Small intestine (tissue), 7 donors: ENCODE results near the gene CDCP2. TPM values are rescaled to one million over a fixed set of nuclear protein-coding genes. Genes with fewer than 3 reads are reported as not detected.

Source experiments
- DNase-seq, 2 donors: peaks; one replicate each; pipeline versions ENCODE4 v3.0.0 to v3.0.0-alpha.2; 2013
- FAIRE-seq: peaks from 2 replicates; lab custom pipeline; 2012; peaks lifted over from hg19 to GRCh38; lab: Jason Lieb, UNC
- H3K27ac ChIP-seq, 3 donors: one replicate each; pipeline ENCODE4 v1.5.1; 2013; ENCODE audit warnings: low read length in 2 of 3, mild to moderate bottlenecking in 2 of 3, control low read depth in 1 of 3, inconsistent platforms in 1 of 3, low read depth in 1 of 3, moderate library complexity in 1 of 3
- H3K27me3 ChIP-seq, 3 donors: one replicate each; pipeline ENCODE4 v1.6.1; 2013; ENCODE audit warnings: low read length in 3 of 3, inconsistent platforms in 1 of 3; ENCODE audit not compliant: control insufficient read depth in 3 of 3, insufficient read depth in 3 of 3
- H3K36me3 ChIP-seq, 3 donors: one replicate each; pipeline ENCODE4 v1.6.1; 2013; ENCODE audit warnings: low read length in 3 of 3, inconsistent platforms in 1 of 3, low read depth in 1 of 3, mild to moderate bottlenecking in 1 of 3, moderate library complexity in 1 of 3; ENCODE audit not compliant: control insufficient read depth in 3 of 3, insufficient read depth in 2 of 3
- H3K4me1 ChIP-seq, 3 donors: one replicate each; pipeline ENCODE4 v1.6.1; 2013; ENCODE audit warnings: low read length in 2 of 3, inconsistent platforms in 1 of 3, low read depth in 1 of 3, mild to moderate bottlenecking in 1 of 3, moderate library complexity in 1 of 3; ENCODE audit not compliant: control insufficient read depth in 3 of 3, insufficient read depth in 2 of 3
- H3K4me3 ChIP-seq, 3 donors: one replicate each; pipeline ENCODE4 v1.5.1; 2013; ENCODE audit warnings: low read length in 3 of 3, control low read depth in 1 of 3, inconsistent platforms in 1 of 3, low read depth in 1 of 3, mild to moderate bottlenecking in 1 of 3, moderate library complexity in 1 of 3
- H3K9me3 ChIP-seq, 2 donors: one replicate each; pipeline ENCODE4 v1.6.1; 2013; ENCODE audit warnings: low read depth in 1 of 2, low read length in 1 of 2; ENCODE audit not compliant: control insufficient read depth in 2 of 2, insufficient read depth in 1 of 2
- WGBS, 3 donors: extraction: QIAGEN DNeasy Blood & Tissue Kit; methylation state at CpG; one replicate each; pipeline ENCODE4 v1.1.7; 2013; 5-methylcytosine and 5-hydroxymethylcytosine counted together
- polyA plus RNA-seq, 4 donors: library from polyadenylated mRNA; stranded (reverse) in 3 of 4; unstranded in 1 of 4; fragments of 200-250 nt in 3 of 4; fragments of 120-200 nt in 1 of 4; gene quantifications; one replicate each; pipeline versions ENCODE4 v1.2.1 to v1.2.3, GENCODE V29; 2013
- donor health status: healthy with polysubstance abuse.
- donor health status: control.
- donor health status: control.
- donor health status: Bipolar disorder and iron deficiency.
- donor health status: healthy.

The CDCP2 gene
- polyA plus RNA-seq, 4 donors = 0.07 TPM; not detected in 3

DNA sequence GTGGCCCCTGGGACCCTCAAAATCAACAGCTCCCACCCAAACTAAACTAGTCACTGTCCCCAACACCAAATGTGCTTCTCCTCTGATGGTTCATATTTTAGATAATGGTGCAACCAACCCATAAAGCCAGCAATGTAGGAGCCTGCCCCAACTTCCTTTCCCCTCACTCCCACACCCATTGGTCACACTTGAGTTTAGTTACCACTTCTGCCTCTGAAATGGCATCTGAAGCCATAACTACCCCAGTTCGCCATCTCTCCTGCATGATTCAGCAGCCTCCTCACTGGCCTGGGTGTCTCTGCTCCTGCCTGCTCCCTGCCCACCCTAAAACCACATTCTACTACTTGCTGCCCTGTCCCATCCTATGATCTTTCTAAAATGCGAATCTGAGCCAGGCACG is 3.4 kb upstream of the CDCP2 start:
- Histone ChIP-seq H3K4me1 (peaks cover 0 to 7% (median 0%) of the 10 kb centered on the region in 3 donors), H3K27ac (no peak overlapping the region), H3K9me3 (no peaks in the 10 kb centered on the region), H3K4me3 (no peak overlapping the region), H3K27me3 (no peaks in the 10 kb centered on the region), H3K36me3 (no peaks in the 10 kb centered on the region)
- 89 to 91% (median 89%) methylated on average over 3 of the region's 3 CpGs for WGBS, 3 donors
- no peak for DNase-seq
- no peak for FAIRE-seq

DNA sequence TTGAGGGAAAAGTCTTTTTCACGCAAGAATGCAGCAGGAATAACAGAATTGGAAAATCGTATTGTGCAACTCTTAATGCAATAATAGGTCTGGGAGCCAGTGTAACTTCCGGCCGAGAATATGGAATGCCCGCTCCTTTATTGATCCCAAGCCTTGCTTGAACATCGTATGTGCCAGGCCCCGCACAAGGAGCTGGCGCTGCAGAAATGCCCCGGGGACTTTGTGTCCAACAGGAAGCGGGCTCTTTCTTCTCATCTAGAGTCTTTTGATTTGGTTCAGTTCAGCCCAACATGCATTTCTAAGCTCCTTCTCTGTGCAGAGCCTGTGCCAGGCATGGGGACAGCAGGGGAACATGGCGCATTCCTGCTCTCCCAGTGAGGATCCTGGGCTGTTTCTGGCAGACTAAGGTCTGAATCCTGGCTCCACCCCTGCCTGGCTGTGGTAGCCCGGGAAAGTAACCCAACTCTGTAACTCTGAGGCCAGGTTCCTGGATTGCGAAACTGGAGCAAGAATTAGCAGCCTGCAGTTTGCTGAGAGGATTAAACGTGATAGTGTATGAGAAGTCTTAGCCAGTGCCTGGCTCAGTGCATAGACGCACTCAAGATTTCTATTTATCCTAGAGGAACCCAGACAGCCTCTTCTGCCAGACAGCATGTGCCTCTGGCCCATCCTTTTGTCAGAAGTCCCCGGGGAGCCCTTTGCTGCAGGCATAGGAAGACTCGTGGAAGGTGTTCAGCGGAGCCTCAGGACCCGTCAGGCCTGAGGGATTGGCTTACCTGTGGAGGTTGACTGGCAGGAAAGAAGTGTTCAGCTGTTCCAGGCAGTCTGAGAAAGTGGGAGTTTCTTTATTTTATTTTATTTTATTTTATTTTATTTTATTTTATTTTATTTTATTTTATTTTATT is 987 bp upstream of the CDCP2 start:
- 36 to 53% (median 52%) methylated on average over 19 of the region's 19 CpGs for WGBS, 3 donors
- H3K27ac ChIP-seq = peak overlapping the region in 1 of 3 donors; percentile 9
- DNase-seq (peak; percentile 69 to 81), FAIRE-seq (no peak)
- H3K27me3 ChIP-seq = no peaks in the 10 kb centered on the region
- no peaks in the 10 kb centered on the region for H3K9me3 ChIP-seq
- H3K4me1 ChIP-seq = peaks cover 0 to 7% (median 0%) of the 10 kb centered on the region in 3 donors
- no peaks in the 10 kb centered on the region for H3K36me3 ChIP-seq
- no peak overlapping the region for H3K4me3 ChIP-seq

DNA sequence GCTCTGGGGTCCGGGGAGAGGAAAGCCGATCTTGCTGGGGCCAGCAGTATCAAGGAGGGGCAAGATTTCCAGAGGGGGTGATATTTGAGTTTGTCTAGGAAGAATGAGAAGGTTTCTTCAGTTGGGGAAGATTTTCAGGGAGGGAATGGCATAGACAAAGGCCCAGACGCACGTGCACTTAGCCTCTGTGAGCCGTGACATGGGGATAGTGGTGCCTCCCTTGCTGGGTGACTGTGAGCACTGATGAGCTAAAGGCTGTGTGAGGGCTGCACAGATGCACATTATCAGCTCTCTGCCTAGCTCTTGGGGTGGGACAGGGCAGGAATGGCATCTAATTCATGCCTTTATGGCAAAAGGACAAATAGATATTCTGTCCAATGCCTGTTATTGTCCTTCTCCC is 1.8 kb downstream of the CDCP2 start:
- Histone ChIP-seq H3K27me3 (no peaks in the 10 kb centered on the region), H3K4me1 (peaks cover 0 to 7% (median 0%) of the 10 kb centered on the region in 3 donors), H3K9me3 (no peaks in the 10 kb centered on the region), H3K27ac (no peak overlapping the region), H3K36me3 (no peaks in the 10 kb centered on the region), H3K4me3 (no peak overlapping the region)
- WGBS, 3 donors = 89 to 96% (median 91%) methylated on average over 5 of the region's 5 CpGs
- FAIRE-seq (no peak), DNase-seq (no peak)

DNA sequence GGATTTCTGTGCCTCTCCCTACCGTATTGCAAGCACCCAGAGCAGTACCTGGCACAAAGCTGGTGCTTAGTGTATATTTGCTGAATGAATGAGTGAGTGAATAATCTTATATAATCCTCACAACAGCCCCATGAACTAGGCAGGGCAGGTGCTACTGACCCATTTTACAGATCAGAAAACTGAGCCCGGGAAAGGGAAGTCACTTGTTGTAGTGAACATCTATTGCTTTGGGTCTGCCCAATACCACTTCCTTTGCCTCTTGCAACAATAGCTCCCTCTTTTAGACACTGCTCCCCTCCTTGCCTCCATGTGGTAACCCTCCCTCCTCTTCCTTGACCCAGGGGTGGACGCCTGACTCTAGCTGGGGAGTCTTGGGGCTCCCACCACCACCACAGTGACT is 3.1 kb downstream of the CDCP2 start:
- Histone ChIP-seq H3K27me3 (no peaks in the 10 kb centered on the region), H3K4me3 (no peak overlapping the region), H3K27ac (no peak overlapping the region), H3K36me3 (no peaks in the 10 kb centered on the region), H3K9me3 (no peaks in the 10 kb centered on the region), H3K4me1 (peaks cover 0 to 7% (median 0%) of the 10 kb centered on the region in 3 donors)
- DNase-seq = no peak
- 90 to 94% (median 92%) methylated on average over 3 of the region's 3 CpGs for WGBS, 3 donors
- FAIRE-seq = no peak

DNA sequence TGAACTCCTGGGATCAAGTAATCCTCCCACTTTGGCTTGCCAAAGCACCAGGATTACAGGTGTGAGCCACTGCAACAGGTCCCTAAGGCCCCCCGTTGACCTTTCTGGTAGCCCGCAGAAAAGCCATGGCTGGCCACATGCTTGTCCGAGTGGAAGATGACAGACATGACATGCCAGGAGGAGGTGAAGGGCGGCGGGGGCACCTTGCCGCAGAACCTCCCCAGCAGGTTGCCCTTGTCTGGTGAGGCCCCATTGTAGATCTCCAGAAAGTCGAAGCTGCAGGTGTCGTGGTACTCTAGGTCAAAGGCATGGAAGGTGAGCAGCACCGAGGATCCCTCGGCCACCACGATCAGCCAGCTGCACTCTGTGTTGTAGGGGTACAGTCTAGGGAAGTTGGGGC is 8.4 kb downstream of the CDCP2 start:
- H3K27me3 ChIP-seq = no peaks in the 10 kb centered on the region
- H3K9me3 ChIP-seq = no peaks in the 10 kb centered on the region
- WGBS, 3 donors = 95 to 97% (median 95%) methylated on average over 11 of the region's 11 CpGs
- DNase-seq (no peak), FAIRE-seq (no peak)
- peaks cover 0 to 8% (median 0%) of the 10 kb centered on the region in 3 donors for H3K4me1 ChIP-seq
- no peak overlapping the region for H3K4me3 ChIP-seq
- no peak overlapping the region for H3K27ac ChIP-seq
- no peaks in the 10 kb centered on the region for H3K36me3 ChIP-seq

DNA sequence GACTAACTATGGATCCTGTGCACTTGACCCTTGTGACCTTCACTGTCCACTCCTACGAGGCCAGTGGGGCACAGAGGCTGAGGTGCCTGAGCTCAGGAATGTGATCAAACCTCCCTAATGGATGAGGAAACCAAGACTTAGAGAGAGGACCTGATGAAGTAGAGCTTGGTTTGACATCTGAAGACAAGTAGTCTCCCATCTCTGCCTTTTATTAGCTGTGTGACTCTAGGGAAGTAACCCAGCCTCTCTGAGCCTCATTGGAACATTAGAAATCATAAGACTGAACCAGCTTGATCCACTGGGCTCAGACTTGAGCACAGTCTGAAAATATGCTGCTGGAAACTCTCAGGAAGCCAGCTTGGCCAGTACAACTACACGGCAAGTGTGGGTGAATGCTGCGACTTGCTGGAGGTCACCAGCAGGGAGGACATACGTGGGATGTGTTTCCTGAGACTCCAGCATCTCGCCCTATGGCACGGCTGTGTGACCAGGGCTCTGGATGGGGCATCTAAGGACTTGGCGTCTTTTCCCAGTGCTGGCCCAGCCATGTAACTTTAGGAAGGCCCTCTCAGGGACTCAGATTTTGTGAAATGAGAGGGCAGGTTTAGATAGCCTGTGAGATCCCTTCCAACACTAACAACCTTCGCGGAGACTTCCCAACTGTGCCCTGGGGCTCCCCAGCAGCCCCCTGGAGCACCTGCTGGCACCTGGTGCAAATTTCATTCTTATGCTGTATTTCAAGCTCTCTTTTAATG is 10.5 kb downstream of the CDCP2 start:
- Histone ChIP-seq H3K4me3 (no peak overlapping the region), H3K4me1 (peaks cover 0 to 8% (median 0%) of the 10 kb centered on the region in 3 donors), H3K27ac (no peak overlapping the region), H3K9me3 (peaks cover 0 to 7% of the 10 kb centered on the region in 2 donors), H3K36me3 (no peaks in the 10 kb centered on the region), H3K27me3 (no peaks in the 10 kb centered on the region)
- no peak for DNase-seq
- no peak for FAIRE-seq
- 73 to 78% (median 74%) methylated on average over 9 of the region's 9 CpGs for WGBS, 3 donors

DNA sequence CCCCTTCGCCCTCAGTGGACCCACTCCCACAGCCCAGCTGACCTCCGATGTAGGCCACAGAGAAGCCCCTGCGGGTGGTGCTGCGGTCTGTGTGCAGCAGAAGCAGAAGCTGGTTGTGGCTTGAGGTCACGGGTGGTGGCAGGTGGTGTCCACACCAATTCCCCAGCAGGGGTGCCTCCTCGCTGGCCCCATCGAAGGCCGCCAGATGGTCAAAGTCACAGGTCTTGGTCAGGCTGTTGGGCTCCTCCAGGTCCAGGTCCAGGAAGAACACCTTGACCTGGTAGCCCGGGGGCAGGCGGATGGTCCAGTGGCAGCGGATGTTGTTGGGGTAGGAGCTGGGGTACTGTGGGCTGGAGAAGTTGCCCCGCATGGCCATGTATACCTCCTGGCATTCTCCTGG is 13.1 kb downstream of the CDCP2 start:
- Histone ChIP-seq H3K27me3 (no peaks in the 10 kb centered on the region), H3K4me1 (peaks cover 0 to 8% (median 0%) of the 10 kb centered on the region in 3 donors), H3K9me3 (peaks cover 0 to 7% of the 10 kb centered on the region in 2 donors), H3K4me3 (no peak overlapping the region), H3K27ac (no peak overlapping the region), H3K36me3 (no peaks in the 10 kb centered on the region)
- DNase-seq (no peak), FAIRE-seq (no peak)
- WGBS, 3 donors = 93 to 96% (median 95%) methylated on average over 8 to 12 of the region's 12 CpGs

DNA sequence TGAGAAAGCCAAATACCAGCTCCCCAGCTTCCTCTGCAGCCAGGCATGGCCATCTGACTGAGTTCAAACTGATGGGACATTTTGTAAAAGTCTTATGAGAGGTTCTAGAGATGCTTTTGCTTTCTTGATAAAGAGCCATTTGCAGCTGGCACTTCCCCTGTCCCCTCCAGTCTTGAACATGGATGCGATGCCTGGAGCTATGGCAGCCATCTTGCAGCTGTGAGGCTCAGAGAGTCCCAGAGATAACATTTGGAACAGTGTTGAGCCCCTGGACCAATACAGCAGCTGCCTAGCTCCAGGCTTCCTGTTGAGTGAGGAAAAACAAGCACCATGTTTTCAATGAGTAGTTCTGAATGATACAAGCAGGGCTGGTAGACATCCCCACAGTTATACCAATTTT is 13.8 kb downstream of the CDCP2 start:
- peaks cover 0 to 7% of the 10 kb centered on the region in 2 donors for H3K9me3 ChIP-seq
- WGBS, 3 donors = 95 to 96% (median 96%) methylated on average over 1 of the region's 1 CpG
- H3K36me3 ChIP-seq = no peaks in the 10 kb centered on the region
- DNase-seq (no peak), FAIRE-seq (no peak)
- peaks cover 0 to 8% (median 0%) of the 10 kb centered on the region in 3 donors for H3K4me1 ChIP-seq
- H3K27ac ChIP-seq = no peak overlapping the region
- no peaks in the 10 kb centered on the region for H3K27me3 ChIP-seq
- no peak overlapping the region for H3K4me3 ChIP-seq
